HG02610 (cell line): ENCODE results near the gene CCRL2.
A peak's percentile ranks its signal among the peaks of the same experiment; 100 is the strongest.

ENCODE experiments used
- ATAC-seq: cut with Tn5 transposase; IDR thresholded peaks from one replicate; pipeline ENCODE4 v1.9.1; 2021; ENCODE audit warnings: mild to moderate bottlenecking, moderate library complexity; ENCODE audit not compliant: unreplicated experiment

The CCRL2 gene, protein sequence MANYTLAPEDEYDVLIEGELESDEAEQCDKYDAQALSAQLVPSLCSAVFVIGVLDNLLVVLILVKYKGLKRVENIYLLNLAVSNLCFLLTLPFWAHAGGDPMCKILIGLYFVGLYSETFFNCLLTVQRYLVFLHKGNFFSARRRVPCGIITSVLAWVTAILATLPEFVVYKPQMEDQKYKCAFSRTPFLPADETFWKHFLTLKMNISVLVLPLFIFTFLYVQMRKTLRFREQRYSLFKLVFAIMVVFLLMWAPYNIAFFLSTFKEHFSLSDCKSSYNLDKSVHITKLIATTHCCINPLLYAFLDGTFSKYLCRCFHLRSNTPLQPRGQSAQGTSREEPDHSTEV

DNA sequence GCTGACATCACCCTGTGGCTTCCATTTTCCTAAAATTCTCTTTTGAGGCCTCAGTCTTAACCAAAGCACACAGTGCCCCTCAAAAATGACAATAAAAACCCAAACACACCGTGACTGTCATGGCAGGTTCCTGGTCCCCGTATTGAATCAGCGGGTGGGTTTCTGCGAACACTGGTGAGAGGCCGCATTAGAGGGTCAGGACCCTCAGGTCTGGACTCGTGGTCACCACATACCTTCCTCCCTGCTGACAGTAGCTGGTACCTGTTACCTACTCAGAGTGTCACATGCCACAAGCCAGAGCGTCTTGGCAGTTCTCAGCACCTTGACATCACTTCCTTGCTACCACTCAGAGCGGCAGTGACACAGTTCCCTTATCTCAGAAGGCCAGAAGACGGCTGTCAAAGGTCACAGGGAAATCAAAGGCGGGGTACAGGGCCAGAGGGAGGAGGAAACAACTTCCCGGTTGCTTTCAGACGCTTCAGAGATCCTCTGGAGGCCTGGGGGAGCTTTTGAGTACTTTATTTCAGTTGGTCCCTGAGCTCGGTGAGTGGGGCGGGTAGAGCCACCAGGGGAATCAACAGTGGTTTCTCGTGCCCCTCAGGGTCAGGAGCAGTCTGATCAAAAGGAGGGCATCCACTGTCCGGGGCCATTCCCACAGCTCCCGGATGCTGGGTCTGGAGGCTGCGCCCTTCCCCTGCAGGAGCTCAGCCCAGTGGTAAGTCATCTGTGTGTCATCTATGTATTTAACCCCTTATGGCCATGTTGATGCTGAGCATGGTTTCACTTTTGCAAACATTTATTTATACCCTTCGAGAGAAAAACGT lies at the start of gene CCRL2, which contains the start of gene CCR5AS:
Gene CCRL2 (plus strand): TSS at position 472 of the 824 bp plus-strand sequence. CDS start 821 bp downstream, outside the sequence.
Gene CCR5AS (minus strand): TSS at position 279 of the 824 bp plus-strand sequence.
- ATAC-seq: no peak

DNA sequence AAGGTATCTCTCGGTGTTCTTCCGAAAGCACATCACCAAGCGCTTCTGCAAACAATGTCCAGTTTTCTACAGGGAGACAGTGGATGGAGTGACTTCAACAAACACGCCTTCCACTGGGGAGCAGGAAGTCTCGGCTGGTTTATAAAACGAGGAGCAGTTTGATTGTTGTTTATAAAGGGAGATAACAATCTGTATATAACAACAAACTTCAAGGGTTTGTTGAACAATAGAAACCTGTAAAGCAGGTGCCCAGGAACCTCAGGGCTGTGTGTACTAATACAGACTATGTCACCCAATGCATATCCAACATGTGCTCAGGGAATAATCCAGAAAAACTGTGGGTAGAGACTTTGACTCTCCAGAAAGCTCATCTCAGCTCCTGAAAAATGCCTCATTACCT lies 48.6 kb upstream of the CCRL2 start:
- no peak for ATAC-seq

DNA sequence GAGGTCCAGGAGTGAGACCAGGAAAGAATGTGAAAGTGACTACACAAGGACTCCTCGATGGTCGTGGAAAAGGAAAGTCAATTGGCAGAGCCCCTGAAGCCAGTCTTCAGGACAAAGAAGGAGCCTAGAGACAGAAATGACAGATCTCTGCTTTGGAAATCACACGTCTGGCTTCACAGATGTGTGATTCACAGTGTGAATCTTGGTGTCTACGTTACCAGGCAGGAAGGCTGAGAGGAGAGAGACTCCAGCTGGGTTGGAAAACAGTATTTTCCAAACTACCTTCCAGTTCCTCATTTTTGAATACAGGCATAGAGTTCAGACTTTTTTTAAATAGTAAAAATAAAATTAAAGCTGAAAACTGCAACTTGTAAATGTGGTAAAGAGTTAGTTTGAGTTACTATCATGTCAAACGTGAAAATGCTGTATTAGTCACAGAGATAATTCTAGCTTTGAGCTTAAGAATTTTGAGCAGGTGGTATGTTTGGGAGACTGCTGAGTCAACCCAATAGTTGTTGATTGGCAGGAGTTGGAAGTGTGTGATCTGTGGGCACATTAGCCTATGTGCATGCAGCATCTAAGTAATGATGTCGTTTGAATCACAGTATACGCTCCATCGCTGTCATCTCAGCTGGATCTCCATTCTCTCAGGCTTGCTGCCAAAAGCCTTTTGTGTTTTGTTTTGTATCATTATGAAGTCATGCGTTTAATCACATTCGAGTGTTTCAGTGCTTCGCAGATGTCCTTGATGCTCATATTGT lies 47.1 kb upstream of the CCRL2 start:
- ATAC-seq: peak; percentile 79

GRCh38 chr3:46360907-46361306 lies 46.2 kb upstream of the CCRL2 start:
- ATAC-seq: no peak

- no peak for ATAC-seq
Measured at GRCh38 chr3:46361408-46362283, 45.4 kb upstream of the CCRL2 start.

- ATAC-seq: no peak
Measured at GRCh38 chr3:46365041-46365440, 42.0 kb upstream of the CCRL2 start.

- ATAC-seq: no peak
Measured at GRCh38 chr3:46365737-46366524, 41.1 kb upstream of the CCRL2 start.

- ATAC-seq: no peak
Measured at GRCh38 chr3:46367811-46368210, 39.2 kb upstream of the CCRL2 start.

DNA sequence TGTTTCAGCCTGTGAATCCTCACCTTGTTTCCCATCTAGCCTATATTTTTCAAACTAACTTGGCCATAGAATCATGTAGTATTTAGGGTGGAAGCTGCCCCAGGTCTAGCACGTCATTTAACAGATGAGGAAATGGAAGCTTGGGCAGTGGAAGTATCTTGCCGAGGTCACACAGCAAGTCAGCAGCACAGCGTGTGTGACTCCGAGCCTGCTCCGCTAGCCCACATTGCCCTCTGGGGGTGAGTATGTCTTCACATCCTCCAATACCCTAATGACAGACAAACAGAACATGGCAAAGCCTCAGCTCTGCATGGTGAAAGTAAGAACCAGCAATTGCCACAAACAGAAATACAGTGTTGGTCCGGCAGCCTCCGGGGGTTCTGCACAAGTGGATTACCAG lies 38.5 kb upstream of the CCRL2 start:
- no peak for ATAC-seq

GRCh38 chr3:46369151-46369550 lies 37.9 kb upstream of the CCRL2 start:
- no peak for ATAC-seq

- ATAC-seq: peak; percentile 91
Measured at GRCh38 chr3:46369675-46370132, 37.4 kb upstream of the CCRL2 start.

- no peak for ATAC-seq
Measured at GRCh38 chr3:46370839-46371518, 36.1 kb upstream of the CCRL2 start, which contains the start of gene CCR5. Gene CCR5 (plus strand): TSS chr3:46370946. CDS start chr3:46372903, 1,957 bp downstream.

GRCh38 chr3:46371519-46372340 lies 35.3 kb upstream of the CCRL2 start:
- no peak for ATAC-seq

DNA sequence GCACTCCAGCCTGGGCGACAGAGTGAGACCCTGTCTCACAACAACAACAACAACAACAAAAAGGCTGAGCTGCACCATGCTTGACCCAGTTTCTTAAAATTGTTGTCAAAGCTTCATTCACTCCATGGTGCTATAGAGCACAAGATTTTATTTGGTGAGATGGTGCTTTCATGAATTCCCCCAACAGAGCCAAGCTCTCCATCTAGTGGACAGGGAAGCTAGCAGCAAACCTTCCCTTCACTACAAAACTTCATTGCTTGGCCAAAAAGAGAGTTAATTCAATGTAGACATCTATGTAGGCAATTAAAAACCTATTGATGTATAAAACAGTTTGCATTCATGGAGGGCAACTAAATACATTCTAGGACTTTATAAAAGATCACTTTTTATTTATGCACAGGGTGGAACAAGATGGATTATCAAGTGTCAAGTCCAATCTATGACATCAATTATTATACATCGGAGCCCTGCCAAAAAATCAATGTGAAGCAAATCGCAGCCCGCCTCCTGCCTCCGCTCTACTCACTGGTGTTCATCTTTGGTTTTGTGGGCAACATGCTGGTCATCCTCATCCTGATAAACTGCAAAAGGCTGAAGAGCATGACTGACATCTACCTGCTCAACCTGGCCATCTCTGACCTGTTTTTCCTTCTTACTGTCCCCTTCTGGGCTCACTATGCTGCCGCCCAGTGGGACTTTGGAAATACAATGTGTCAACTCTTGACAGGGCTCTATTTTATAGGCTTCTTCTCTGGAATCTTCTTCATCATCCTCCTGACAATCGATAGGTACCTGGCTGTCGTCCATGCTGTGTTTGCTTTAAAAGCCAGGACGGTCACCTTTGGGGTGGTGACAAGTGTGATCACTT lies 34.3 kb upstream of the CCRL2 start:
- ATAC-seq: no peak

GRCh38 chr3:46374755-46375154 lies 32.3 kb upstream of the CCRL2 start:
- ATAC-seq: no peak

DNA sequence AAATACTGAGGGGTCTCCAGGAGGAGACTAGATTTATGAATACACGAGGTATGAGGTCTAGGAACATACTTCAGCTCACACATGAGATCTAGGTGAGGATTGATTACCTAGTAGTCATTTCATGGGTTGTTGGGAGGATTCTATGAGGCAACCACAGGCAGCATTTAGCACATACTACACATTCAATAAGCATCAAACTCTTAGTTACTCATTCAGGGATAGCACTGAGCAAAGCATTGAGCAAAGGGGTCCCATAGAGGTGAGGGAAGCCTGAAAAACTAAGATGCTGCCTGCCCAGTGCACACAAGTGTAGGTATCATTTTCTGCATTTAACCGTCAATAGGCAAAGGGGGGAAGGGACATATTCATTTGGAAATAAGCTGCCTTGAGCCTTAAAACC lies 31.8 kb upstream of the CCRL2 start:
- ATAC-seq: no peak

GRCh38 chr3:46375814-46376213 lies 31.2 kb upstream of the CCRL2 start:
- ATAC-seq: no peak
